ENCODE results near the gene CLCN3. TPM values are rescaled to one million over a fixed set of nuclear protein-coding genes. Genes with fewer than 3 reads are reported as not detected.

CLCN3 gene
- total RNA-seq, 5 donors from 2014 or later (not counting 1 experiment from before 2014, with no cell fraction given) = 17.3 to 33.7 (median 30.8) TPM

DNA sequence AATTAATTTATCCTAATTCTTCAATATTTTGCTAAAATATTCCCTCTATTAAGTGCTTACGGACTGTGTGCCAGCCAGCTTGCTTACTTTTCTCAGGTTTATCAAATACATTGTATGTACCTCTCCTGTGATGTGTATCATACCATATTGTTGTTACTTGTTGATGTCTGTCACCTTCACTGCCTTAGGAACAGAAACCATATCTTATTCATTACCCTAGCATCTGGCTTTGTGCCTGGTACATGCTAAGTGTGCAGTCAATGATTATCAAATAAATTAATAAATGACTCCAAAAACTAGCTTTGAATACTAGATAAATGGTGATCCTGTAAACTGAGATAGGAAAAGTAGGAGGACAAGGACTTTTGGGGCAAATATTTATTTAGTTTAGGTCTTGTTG is 6.9 kb downstream of the CLCN3 start:
- no peak overlapping the region for H3K4me3 Mint-ChIP-seq
- ChIA-PET POLR2A (interaction anchor here in 1 of 2 donors (0.6 kb wide), 1 partner anchor 57 kb away, joined by 5 read pairs; no protein-coding TSS in a partner anchor), CTCF (interaction anchor here (0.7 to 1.7 kb wide), 3 partner anchors 15 to 674 kb away, joined by 3 to 6 read pairs (median 4); partner anchors contain the start of gene NEK1 (in 1 of the 2))
- H3K27ac ChIP-seq (ENCODE audit: low read length) = no peak overlapping the region
- DNase-seq = no peak
- H3K9me3 Mint-ChIP-seq = no peaks in the 10 kb centered on the region
- H3K9me3 ChIP-seq = no peaks in the 10 kb centered on the region
- H3K4me1 Mint-ChIP-seq = peaks cover 38 to 66% (median 63%) of the 10 kb centered on the region in 3 donors
- no peaks in the 10 kb centered on the region for H3K27me3 ChIP-seq (replicated peaks in 1 of 2; ENCODE audit: control insufficient read depth in 2 of 2, extremely low read depth in 1 of 2, insufficient read depth in 2 of 2, low read length in 1 of 2)
- peak overlapping the region; percentile 44 to 58 for H3K27ac Mint-ChIP-seq
- H3K27me3 Mint-ChIP-seq = no peaks in the 10 kb centered on the region
- no peak overlapping the region for H3K4me3 ChIP-seq (ENCODE audit: control insufficient read depth in 1 of 2, extremely low read depth in 1 of 2, low read length in 1 of 2)
- peaks cover 2% of the 10 kb centered on the region in 2 experiments for H3K4me1 ChIP-seq (ENCODE audit: control insufficient read depth in 1 of 2, extremely low read depth in 1 of 2, insufficient read depth in 2 of 2, low read length in 2 of 2)
- H3K36me3 ChIP-seq (ENCODE audit: control insufficient read depth in 2 of 2, extremely low read depth in 1 of 2, insufficient read depth in 1 of 2, low read length in 1 of 2) = no peaks in the 10 kb centered on the region
- WGBS (ENCODE audit: insufficient coverage) = no CpG with 5 or more reads among the region's 1 CpG
- ATAC-seq (replicated peaks in 1 of 4) = no peak
- peaks cover 21% of the 10 kb centered on the region for H3K36me3 Mint-ChIP-seq

DNA sequence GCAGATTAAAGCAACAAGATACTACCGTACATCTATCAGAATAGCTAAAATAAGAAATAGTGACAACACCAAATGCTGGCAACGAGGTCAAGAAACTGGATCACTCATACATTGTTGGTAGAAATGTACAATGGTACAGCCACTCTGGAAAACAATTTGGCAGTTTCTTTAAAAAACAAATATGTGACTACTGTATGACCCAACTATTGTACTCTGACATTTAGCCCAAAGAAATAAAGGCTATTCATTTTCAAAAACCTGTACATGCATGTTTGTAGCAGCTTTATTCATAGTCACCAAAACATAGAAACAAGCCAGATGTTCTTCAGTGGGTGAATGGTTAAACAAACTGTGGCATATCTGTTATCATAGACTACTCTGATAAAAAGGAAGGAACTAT is 8.2 kb downstream of the CLCN3 start:
- H3K4me3 ChIP-seq (ENCODE audit: control insufficient read depth in 1 of 2, extremely low read depth in 1 of 2, low read length in 1 of 2) = no peak overlapping the region
- Mint-ChIP-seq H3K27me3 (no peaks in the 10 kb centered on the region), H3K9me3 (no peaks in the 10 kb centered on the region), H3K4me3 (no peak overlapping the region), H3K36me3 (peaks cover 18% of the 10 kb centered on the region), H3K27ac (peak overlapping the region; percentile 3 to 63), H3K4me1 (peaks cover 25 to 55% (median 53%) of the 10 kb centered on the region in 3 donors)
- CTCF ChIA-PET = interaction anchor here in 1 of 2 donors (1.5 kb wide), 1 partner anchor 30 kb away, joined by 4 read pairs; no protein-coding TSS in a partner anchor
- no peaks in the 10 kb centered on the region for H3K4me1 ChIP-seq (ENCODE audit: control insufficient read depth in 1 of 2, extremely low read depth in 1 of 2, insufficient read depth in 2 of 2, low read length in 2 of 2)
- H3K9me3 ChIP-seq = no peaks in the 10 kb centered on the region
- no peaks in the 10 kb centered on the region for H3K27me3 ChIP-seq (replicated peaks in 1 of 2; ENCODE audit: control insufficient read depth in 2 of 2, extremely low read depth in 1 of 2, insufficient read depth in 2 of 2, low read length in 1 of 2)
- no peak overlapping the region for H3K27ac ChIP-seq (ENCODE audit: low read length)
- POLR2A ChIA-PET = no interaction called here
- DNase-seq (no peak), ATAC-seq (replicated peaks in 1 of 4) (no peak)
- no peaks in the 10 kb centered on the region for H3K36me3 ChIP-seq (ENCODE audit: control insufficient read depth in 2 of 2, extremely low read depth in 1 of 2, insufficient read depth in 1 of 2, low read length in 1 of 2)
- WGBS (ENCODE audit: insufficient coverage) = 80% methylated on average over 1 of the region's 2 CpGs

DNA sequence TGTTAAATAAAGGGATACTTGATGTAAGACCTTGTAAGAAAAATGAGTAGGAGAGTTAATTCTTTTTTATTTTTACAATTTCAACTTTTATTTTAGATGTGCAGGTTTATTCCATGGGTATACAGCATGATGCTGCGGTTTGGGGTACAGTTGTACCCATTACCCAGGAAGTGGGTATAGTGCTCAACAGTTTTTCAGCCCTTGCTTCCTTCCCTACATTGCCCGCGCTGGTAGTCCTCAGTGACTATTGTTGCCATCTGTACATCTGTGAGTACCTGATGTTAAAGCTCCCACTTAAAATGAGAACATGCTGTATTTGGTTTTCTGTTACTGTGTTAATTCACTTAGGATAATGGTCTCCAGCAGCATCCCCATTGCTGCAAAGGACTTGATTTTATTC is 9.7 kb downstream of the CLCN3 start:
- CTCF ChIA-PET = interaction anchor here in 1 of 2 donors (1.4 kb wide), 1 partner anchor 17 kb away, joined by 3 read pairs; the partner anchor contains the start of gene NEK1
- no peaks in the 10 kb centered on the region for H3K4me1 ChIP-seq (ENCODE audit: control insufficient read depth in 1 of 2, extremely low read depth in 1 of 2, insufficient read depth in 2 of 2, low read length in 2 of 2)
- no peak overlapping the region for H3K4me3 ChIP-seq (ENCODE audit: control insufficient read depth in 1 of 2, extremely low read depth in 1 of 2, low read length in 1 of 2)

DNA sequence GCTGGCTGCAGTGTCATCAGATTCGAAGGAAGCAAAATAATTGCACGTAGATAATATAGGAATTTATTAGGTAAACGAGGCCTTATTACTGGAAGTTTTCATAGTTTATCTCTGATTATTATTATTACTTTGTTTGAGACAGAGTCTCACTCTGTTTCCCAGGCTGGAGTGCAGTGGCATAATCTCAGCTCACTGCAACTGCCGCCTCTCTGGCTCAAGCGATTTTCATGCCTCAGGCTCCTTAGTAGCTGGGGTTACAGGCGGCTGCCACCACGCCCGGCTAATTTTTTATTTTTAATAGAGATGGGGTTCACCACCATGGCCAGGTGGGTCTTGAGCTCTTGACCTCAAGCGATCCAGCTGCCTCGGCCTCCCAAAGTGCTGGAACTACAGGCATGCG is 12.5 kb downstream of the CLCN3 start:
- 100% methylated on average over 1 of the region's 11 CpGs for WGBS (ENCODE audit: insufficient coverage)
- Mint-ChIP-seq H3K4me3 (no peak overlapping the region), H3K36me3 (peaks cover 32% of the 10 kb centered on the region), H3K9me3 (no peaks in the 10 kb centered on the region), H3K27ac (no peak overlapping the region), H3K27me3 (no peaks in the 10 kb centered on the region), H3K4me1 (peaks cover 23 to 42% (median 36%) of the 10 kb centered on the region in 3 donors)
- DNase-seq (no peak), ATAC-seq (replicated peaks in 1 of 4) (no peak)
- no peak overlapping the region for H3K27ac ChIP-seq (ENCODE audit: low read length)
- no peaks in the 10 kb centered on the region for H3K36me3 ChIP-seq (ENCODE audit: control insufficient read depth in 2 of 2, extremely low read depth in 1 of 2, insufficient read depth in 1 of 2, low read length in 1 of 2)
- no peaks in the 10 kb centered on the region for H3K4me1 ChIP-seq (ENCODE audit: control insufficient read depth in 1 of 2, extremely low read depth in 1 of 2, insufficient read depth in 2 of 2, low read length in 2 of 2)
- CTCF ChIA-PET = interaction anchor here in 1 of 2 donors (0.6 to 0.7 kb wide), 2 partner anchors 13 to 50 kb away, joined by 4 read pairs; no protein-coding TSS in a partner anchor
- no peaks in the 10 kb centered on the region for H3K27me3 ChIP-seq (replicated peaks in 1 of 2; ENCODE audit: control insufficient read depth in 2 of 2, extremely low read depth in 1 of 2, insufficient read depth in 2 of 2, low read length in 1 of 2)
- POLR2A ChIA-PET = interaction anchor here in 1 of 2 donors (0.6 kb wide), 1 partner anchor 99 kb away, joined by 3 read pairs; no protein-coding TSS in a partner anchor
- no peak overlapping the region for H3K4me3 ChIP-seq (ENCODE audit: control insufficient read depth in 1 of 2, extremely low read depth in 1 of 2, low read length in 1 of 2)
- H3K9me3 ChIP-seq = no peaks in the 10 kb centered on the region

More for the DNA sequence above, 9.7 kb downstream of the CLCN3 start:
- Mint-ChIP-seq H3K4me1 (peaks cover 16 to 59% (median 51%) of the 10 kb centered on the region in 3 donors), H3K9me3 (no peaks in the 10 kb centered on the region), H3K36me3 (peaks cover 16% of the 10 kb centered on the region), H3K27me3 (no peaks in the 10 kb centered on the region), H3K4me3 (no peak overlapping the region), H3K27ac (no peak overlapping the region)
- Histone ChIP-seq H3K27me3 (replicated peaks in 1 of 2; ENCODE audit: control insufficient read depth in 2 of 2, extremely low read depth in 1 of 2, insufficient read depth in 2 of 2, low read length in 1 of 2) (no peaks in the 10 kb centered on the region), H3K36me3 (ENCODE audit: control insufficient read depth in 2 of 2, extremely low read depth in 1 of 2, insufficient read depth in 1 of 2, low read length in 1 of 2) (no peaks in the 10 kb centered on the region), H3K9me3 (no peaks in the 10 kb centered on the region), H3K27ac (ENCODE audit: low read length) (no peak overlapping the region)
- POLR2A ChIA-PET = interaction anchor here in 1 of 2 donors (0.5 kb wide), 1 partner anchor 39 kb away, joined by 4 read pairs; no protein-coding TSS in a partner anchor
- WGBS (ENCODE audit: insufficient coverage) = 60% methylated on average over 1 of the region's 3 CpGs
- ATAC-seq (replicated peaks in 1 of 4) (no peak), DNase-seq (no peak)

DNA sequence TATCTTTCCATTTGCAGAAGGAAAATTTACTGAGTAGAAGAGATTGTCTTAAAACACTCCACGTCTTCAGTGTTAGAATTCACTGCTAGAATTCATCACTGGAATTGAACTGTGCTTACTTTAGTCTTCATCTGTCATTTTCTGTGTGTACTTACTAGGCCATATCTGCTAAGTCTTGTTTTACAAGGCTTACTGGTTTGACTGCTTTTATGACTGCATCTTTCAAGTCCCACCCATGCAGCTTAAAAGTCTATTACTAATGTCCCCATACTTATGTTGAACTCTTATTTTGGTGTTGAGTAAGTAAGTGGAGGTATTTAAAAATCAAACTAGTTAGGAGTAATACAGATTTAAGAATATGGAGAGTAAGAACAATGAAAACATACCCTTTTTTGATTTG is 14.6 kb downstream of the CLCN3 start:
- peaks cover 49% of the 10 kb centered on the region for H3K36me3 Mint-ChIP-seq
- no peak for ATAC-seq (replicated peaks in 1 of 4)
- no peak for DNase-seq
- no peak overlapping the region for H3K27ac Mint-ChIP-seq
- Histone ChIP-seq H3K27ac (ENCODE audit: low read length) (no peak overlapping the region), H3K36me3 (ENCODE audit: control insufficient read depth in 2 of 2, extremely low read depth in 1 of 2, insufficient read depth in 1 of 2, low read length in 1 of 2) (peaks cover 0 to 9% of the 10 kb centered on the region in 2 donors), H3K27me3 (replicated peaks in 1 of 2; ENCODE audit: control insufficient read depth in 2 of 2, extremely low read depth in 1 of 2, insufficient read depth in 2 of 2, low read length in 1 of 2) (no peaks in the 10 kb centered on the region), H3K4me1 (ENCODE audit: control insufficient read depth in 1 of 2, extremely low read depth in 1 of 2, insufficient read depth in 2 of 2, low read length in 2 of 2) (no peaks in the 10 kb centered on the region), H3K9me3 (no peaks in the 10 kb centered on the region), H3K4me3 (ENCODE audit: control insufficient read depth in 1 of 2, extremely low read depth in 1 of 2, low read length in 1 of 2) (no peak overlapping the region)
- H3K9me3 Mint-ChIP-seq = no peaks in the 10 kb centered on the region
- peaks cover 23 to 29% (median 27%) of the 10 kb centered on the region in 3 donors for H3K4me1 Mint-ChIP-seq
- 100% methylated on average over 1 of the region's 1 CpG for WGBS (ENCODE audit: insufficient coverage)
- H3K4me3 Mint-ChIP-seq = no peak overlapping the region
- ChIA-PET CTCF (no interaction called here), POLR2A (interaction anchor here in 1 of 2 donors (0.6 kb wide), 2 partner anchors 16 to 24 kb away, joined by 3 to 4 read pairs; no protein-coding TSS in a partner anchor)
- no peaks in the 10 kb centered on the region for H3K27me3 Mint-ChIP-seq

DNA sequence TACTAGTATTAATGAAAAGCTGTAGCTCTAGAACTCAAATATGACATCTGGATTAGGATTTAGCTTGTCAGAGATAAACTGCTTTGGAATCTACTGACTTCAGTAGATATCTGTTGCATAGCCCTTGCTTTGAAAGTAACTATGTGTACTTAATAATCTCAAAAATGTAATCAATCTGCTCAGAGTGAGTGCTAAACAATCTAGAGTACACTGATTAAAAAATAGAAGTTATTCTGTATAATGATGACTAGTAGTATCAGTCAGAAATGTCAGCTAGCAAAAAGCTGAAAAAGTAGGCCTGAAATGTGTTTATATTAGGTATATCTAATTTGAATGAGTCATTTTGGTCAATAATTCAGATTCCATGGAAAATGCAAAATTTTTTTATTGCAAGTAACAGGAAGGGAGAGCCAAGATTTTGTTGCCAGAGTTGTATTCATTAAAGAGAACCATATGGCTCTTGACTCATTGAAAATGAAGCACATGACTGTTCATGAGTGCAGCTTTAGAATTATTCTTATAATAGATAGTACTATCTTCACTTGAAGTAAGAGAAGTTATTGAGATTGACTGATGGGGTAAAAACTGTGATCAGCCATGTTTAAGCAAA is 20.0 kb downstream of the CLCN3 start:
- POLR2A ChIA-PET = no interaction called here
- no peak overlapping the region for H3K27ac Mint-ChIP-seq
- H3K9me3 Mint-ChIP-seq = no peaks in the 10 kb centered on the region
- Histone ChIP-seq H3K27ac (ENCODE audit: low read length) (no peak overlapping the region), H3K4me1 (ENCODE audit: control insufficient read depth in 1 of 2, extremely low read depth in 1 of 2, insufficient read depth in 2 of 2, low read length in 2 of 2) (no peaks in the 10 kb centered on the region), H3K27me3 (replicated peaks in 1 of 2; ENCODE audit: control insufficient read depth in 2 of 2, extremely low read depth in 1 of 2, insufficient read depth in 2 of 2, low read length in 1 of 2) (no peaks in the 10 kb centered on the region), H3K36me3 (ENCODE audit: control insufficient read depth in 2 of 2, extremely low read depth in 1 of 2, insufficient read depth in 1 of 2, low read length in 1 of 2) (peaks cover 3 to 26% of the 10 kb centered on the region in 2 donors), H3K9me3 (no peaks in the 10 kb centered on the region), H3K4me3 (ENCODE audit: control insufficient read depth in 1 of 2, extremely low read depth in 1 of 2, low read length in 1 of 2) (no peak overlapping the region)
- no peak for ATAC-seq (replicated peaks in 1 of 4)
- H3K36me3 Mint-ChIP-seq = peaks cover 65% of the 10 kb centered on the region
- H3K4me1 Mint-ChIP-seq = peaks cover 4 to 14% (median 7%) of the 10 kb centered on the region in 3 donors
- no peak for DNase-seq
- H3K4me3 Mint-ChIP-seq = no peak overlapping the region
- H3K27me3 Mint-ChIP-seq = no peaks in the 10 kb centered on the region
- CTCF ChIA-PET = interaction anchor here in 1 of 2 donors (0.6 kb wide), 1 partner anchor 50 kb away, joined by 3 read pairs; no protein-coding TSS in a partner anchor

Data from T-cell (primary cell).